Left forelimb (tissue), 1 donor: ENCODE data around the gene UBE2D1.

ENCODE experiments used
- DNase-seq: peaks from one replicate; pipeline ENCODE4 v3.0.0-alpha.2; 2018; ENCODE audit warnings: low spot score

The UBE2D1 gene

GRCh38 chr10:58334817-58335305, at the start of gene UBE2D1:
UBE2D1 (plus strand) TSS chr10:58335006; CDS start chr10:58335202, 196 bp downstream.
- peak; percentile 91 for DNase-seq

GRCh38 chr10:58291538-58292174, 43.1 kb upstream of the UBE2D1 start:
- DNase-seq = no peak

- DNase-seq = no peak
These were observed 40.8 kb upstream of the UBE2D1 start for GRCh38 chr10:58293989-58294388.

GRCh38 chr10:58299580-58299979, 35.2 kb upstream of the UBE2D1 start:
- DNase-seq = no peak

- DNase-seq = no peak
These were observed 34.1 kb upstream of the UBE2D1 start for GRCh38 chr10:58300676-58301075.

GRCh38 chr10:58302254-58302653, 32.6 kb upstream of the UBE2D1 start:
- no peak for DNase-seq

GRCh38 chr10:58304099-58304633, 30.6 kb upstream of the UBE2D1 start:
- DNase-seq = no peak

GRCh38 chr10:58305821-58306220, 29.0 kb upstream of the UBE2D1 start:
- DNase-seq = no peak

GRCh38 chr10:58307676-58308075, 27.1 kb upstream of the UBE2D1 start:
- DNase-seq = no peak

GRCh38 chr10:58311026-58311425, 23.8 kb upstream of the UBE2D1 start:
- DNase-seq = no peak

- DNase-seq = no peak
These were observed 17.9 kb upstream of the UBE2D1 start for GRCh38 chr10:58316874-58317273.

- no peak for DNase-seq
These were observed 16.5 kb upstream of the UBE2D1 start for GRCh38 chr10:58318346-58318745.

GRCh38 chr10:58319599-58319998, 15.2 kb upstream of the UBE2D1 start:
- DNase-seq = no peak

GRCh38 chr10:58320351-58321049, 14.3 kb upstream of the UBE2D1 start:
- DNase-seq = no peak

- DNase-seq = no peak
These were observed 12.6 kb upstream of the UBE2D1 start for GRCh38 chr10:58322072-58322834.

GRCh38 chr10:58322835-58323209, 12.0 kb upstream of the UBE2D1 start:
- no peak for DNase-seq

GRCh38 chr10:58326967-58327381, 7.8 kb upstream of the UBE2D1 start:
- peak; percentile 72 for DNase-seq

GRCh38 chr10:58328233-58328632, 6.6 kb upstream of the UBE2D1 start:
- DNase-seq = no peak

GRCh38 chr10:58330431-58330830, 4.4 kb upstream of the UBE2D1 start:
- DNase-seq = no peak

- DNase-seq = no peak
These were observed 3.2 kb upstream of the UBE2D1 start for GRCh38 chr10:58331646-58332045.

- peak; percentile 69 for DNase-seq
These were observed 650 bp downstream of the UBE2D1 start for GRCh38 chr10:58335306-58336005.

- no peak for DNase-seq
These were observed 1.4 kb downstream of the UBE2D1 start for GRCh38 chr10:58336242-58336641.
